GM13976 (cell line): ENCODE data around the gene ZNF763.
A peak's percentile ranks its signal among the peaks of the same experiment; 100 is the strongest.

ENCODE experiments used
- DNase-seq: peaks from one replicate; pipeline ENCODE4 v3.0.0; 2012; ENCODE audit warnings: low spot score
- CTCF ChIP-seq: IDR thresholded peaks from 2 replicates; pipeline ENCODE4 v1.5.1; 2012; ENCODE audit warnings: borderline replicate concordance, mild to moderate bottlenecking; ENCODE audit not compliant: insufficient read depth; ENCODE audit errors: extremely low read depth, missing control alignments, control extremely low read depth
- in situ Hi-C: fragments of 300-500 bp; cut with MboI; formaldehyde crosslinking; loops from one replicate; pipeline ENCODE4 v1.12.0; 2022; ENCODE audit warnings: low sequenced_read_pairs, mixed read lengths, inconsistent platforms; ENCODE audit not compliant: unreplicated experiment

ZNF763 gene

GRCh38 chr19:11973019-11973810 is 8.4 kb downstream of the ZNF763 start:
- TF ChIP-seq CTCF = no peak
- no peak for DNase-seq
- in situ Hi-C loops = no loop called here

DNA sequence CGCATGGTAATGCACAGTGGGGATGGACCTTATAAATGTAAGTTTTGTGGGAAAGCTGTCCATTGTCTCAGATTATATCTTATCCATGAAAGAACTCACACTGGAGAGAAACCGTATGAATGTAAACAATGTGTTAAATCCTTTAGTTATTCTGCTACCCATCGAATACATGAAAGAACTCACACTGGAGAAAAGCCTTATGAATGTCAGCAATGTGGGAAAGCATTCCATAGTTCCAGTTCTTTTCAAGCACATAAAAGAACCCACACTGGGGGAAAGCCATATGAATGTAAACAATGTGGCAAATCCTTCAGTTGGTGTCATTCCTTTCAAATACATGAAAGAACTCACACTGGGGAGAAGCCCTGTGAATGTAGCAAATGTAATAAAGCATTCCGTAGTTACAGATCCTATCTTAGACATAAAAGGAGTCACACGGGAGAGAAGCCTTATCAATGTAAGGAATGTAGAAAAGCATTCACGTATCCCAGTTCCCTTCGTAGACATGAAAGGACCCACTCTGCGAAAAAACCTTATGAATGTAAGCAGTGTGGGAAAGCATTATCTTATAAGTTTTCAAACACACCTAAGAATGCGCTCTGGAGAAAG is 13.8 kb downstream of the ZNF763 start:
- no peak for DNase-seq
- TF ChIP-seq CTCF = no peak
- in situ Hi-C loops = no loop called here

GRCh38 chr19:11979527-11979926 is 14.7 kb downstream of the ZNF763 start:
- DNase-seq = no peak
- no peak for TF ChIP-seq CTCF
- in situ Hi-C loops = no loop called here

GRCh38 chr19:11982526-11982925 is 17.7 kb downstream of the ZNF763 start:
- no peak for DNase-seq
- no peak for TF ChIP-seq CTCF
- in situ Hi-C loops = no loop called here

DNA sequence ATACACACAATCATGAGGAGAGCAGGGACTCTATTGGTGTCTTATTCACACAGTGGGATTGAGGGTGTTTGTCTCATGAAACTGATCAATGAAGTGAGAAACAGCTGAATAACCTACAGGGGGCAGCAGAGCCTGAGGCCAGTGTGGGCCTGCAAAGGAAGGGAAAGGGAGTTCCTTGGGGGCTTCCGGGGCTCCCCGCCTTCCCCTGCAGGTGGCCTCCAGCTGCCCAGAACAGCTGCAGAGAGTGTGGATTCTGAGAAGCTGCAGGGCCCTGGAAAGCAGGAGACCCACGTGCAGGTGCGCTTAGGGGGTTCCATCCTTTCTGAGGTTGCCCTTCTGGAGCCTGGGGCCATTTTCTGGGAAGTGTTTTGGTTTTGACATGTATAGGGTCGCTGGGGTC is 20.1 kb downstream of the ZNF763 start:
- in situ Hi-C loops = no loop called here
- TF ChIP-seq CTCF = no peak
- DNase-seq = peak; percentile 43

DNA sequence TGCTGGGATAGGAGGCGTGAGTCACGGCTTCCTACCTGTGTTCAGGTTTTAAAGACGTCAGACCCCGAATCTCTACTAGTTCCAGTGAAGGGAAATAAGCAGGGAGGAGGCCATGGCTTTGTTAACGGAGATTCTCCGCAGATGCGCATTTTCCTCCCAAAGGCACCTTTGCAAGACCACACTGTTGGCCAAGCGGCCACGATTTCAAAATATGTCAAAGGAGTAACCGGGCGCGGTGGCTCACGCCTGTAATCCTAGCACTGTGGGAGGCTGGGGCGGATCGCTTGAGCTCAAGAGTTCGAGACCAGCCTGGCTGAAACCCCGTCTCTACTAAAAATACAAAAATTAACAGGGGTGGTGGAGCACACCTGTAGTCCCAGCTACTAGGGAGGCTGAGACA is 21.9 kb downstream of the ZNF763 start:
- no peak for TF ChIP-seq CTCF
- in situ Hi-C loops = no loop called here
- DNase-seq = no peak
